ENCODE results near the gene MTTP. TPM values are rescaled to one million over a fixed set of nuclear protein-coding genes. Genes with fewer than 3 reads are reported as not detected.

The MTTP gene
- total RNA-seq, 5 donors from 2014 or later (not counting 1 experiment from before 2014, with no cell fraction given) = 0.19 to 0.75 (median 0.37) TPM; not detected in 1

- H3K27ac Mint-ChIP-seq = no peak overlapping the region
- Histone ChIP-seq H3K9me3 (no peaks in the 10 kb centered on the region), H3K27me3 (replicated peaks in 1 of 2; ENCODE audit: control insufficient read depth in 2 of 2, extremely low read depth in 1 of 2, insufficient read depth in 2 of 2, low read length in 1 of 2) (peaks cover 0 to 19% of the 10 kb centered on the region in 2 experiments), H3K36me3 (ENCODE audit: control insufficient read depth in 2 of 2, extremely low read depth in 1 of 2, insufficient read depth in 1 of 2, low read length in 1 of 2) (no peaks in the 10 kb centered on the region), H3K4me3 (ENCODE audit: control insufficient read depth in 1 of 2, extremely low read depth in 1 of 2, low read length in 1 of 2) (no peak overlapping the region), H3K27ac (ENCODE audit: low read length) (no peak overlapping the region), H3K4me1 (ENCODE audit: control insufficient read depth in 1 of 2, extremely low read depth in 1 of 2, insufficient read depth in 2 of 2, low read length in 2 of 2) (no peaks in the 10 kb centered on the region)
- no peaks in the 10 kb centered on the region for H3K36me3 Mint-ChIP-seq
- ATAC-seq (replicated peaks in 1 of 4) (no peak), DNase-seq (no peak)
- peaks cover 6 to 8% of the 10 kb centered on the region in 2 donors for H3K27me3 Mint-ChIP-seq
- ChIA-PET POLR2A (no interaction called here), CTCF (no interaction called here)
- no peaks in the 10 kb centered on the region for H3K4me1 Mint-ChIP-seq
- H3K9me3 Mint-ChIP-seq = no peaks in the 10 kb centered on the region
- no peak overlapping the region for H3K4me3 Mint-ChIP-seq
- WGBS (ENCODE audit: insufficient coverage) = 87% methylated on average over 9 of the region's 9 CpGs
Observed at GRCh38 chr4:99653916-99654315, 79.3 kb downstream of the MTTP start.

DNA sequence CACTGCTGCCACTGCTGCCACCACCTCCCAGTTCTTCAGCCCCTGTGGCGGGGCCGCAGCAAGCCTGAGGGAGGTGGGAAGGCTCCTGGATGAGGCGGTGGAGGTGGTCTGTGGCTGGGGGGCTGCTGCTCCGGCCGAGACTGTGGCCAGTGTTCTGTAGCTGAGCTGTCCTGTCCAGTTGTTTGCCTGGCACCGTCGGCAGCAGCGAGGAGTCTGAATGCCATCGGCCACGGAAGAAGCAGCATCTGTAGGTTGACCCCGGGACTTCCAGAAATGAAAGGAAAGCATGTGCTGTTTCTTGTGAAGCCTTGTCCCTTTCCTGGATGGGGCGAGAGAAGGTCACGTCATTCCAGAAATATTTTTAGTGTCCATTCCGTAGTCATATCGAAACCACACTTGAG lies 79.7 kb downstream of the MTTP start:
- 85% methylated on average over 11 of the region's 15 CpGs for WGBS (ENCODE audit: insufficient coverage)

GRCh38 chr4:99655308-99656081 lies 80.9 kb downstream of the MTTP start:
- Histone ChIP-seq H3K4me3 (ENCODE audit: control insufficient read depth in 1 of 2, extremely low read depth in 1 of 2, low read length in 1 of 2) (no peak overlapping the region), H3K27me3 (replicated peaks in 1 of 2; ENCODE audit: control insufficient read depth in 2 of 2, extremely low read depth in 1 of 2, insufficient read depth in 2 of 2, low read length in 1 of 2) (peaks cover 0 to 11% of the 10 kb centered on the region in 2 experiments), H3K36me3 (ENCODE audit: control insufficient read depth in 2 of 2, extremely low read depth in 1 of 2, insufficient read depth in 1 of 2, low read length in 1 of 2) (no peaks in the 10 kb centered on the region), H3K27ac (ENCODE audit: low read length) (no peak overlapping the region), H3K9me3 (no peaks in the 10 kb centered on the region), H3K4me1 (ENCODE audit: control insufficient read depth in 1 of 2, extremely low read depth in 1 of 2, insufficient read depth in 2 of 2, low read length in 2 of 2) (no peaks in the 10 kb centered on the region)
- Mint-ChIP-seq H3K4me3 (no peak overlapping the region), H3K4me1 (no peaks in the 10 kb centered on the region), H3K36me3 (no peaks in the 10 kb centered on the region), H3K27me3 (peaks cover 6 to 12% of the 10 kb centered on the region in 2 donors), H3K9me3 (no peaks in the 10 kb centered on the region), H3K27ac (no peak overlapping the region)
- POLR2A ChIA-PET = no interaction called here
- CTCF ChIA-PET = no interaction called here
- ATAC-seq (replicated peaks in 1 of 4) = no peak
- DNase-seq = no peak
- WGBS (ENCODE audit: insufficient coverage) = 80% methylated on average over 4 of the region's 9 CpGs

More for the DNA sequence above, 79.7 kb downstream of the MTTP start:
- peaks cover 6 to 12% of the 10 kb centered on the region in 2 donors for H3K27me3 Mint-ChIP-seq
- Histone ChIP-seq H3K27ac (ENCODE audit: low read length) (no peak overlapping the region), H3K4me3 (ENCODE audit: control insufficient read depth in 1 of 2, extremely low read depth in 1 of 2, low read length in 1 of 2) (no peak overlapping the region), H3K4me1 (ENCODE audit: control insufficient read depth in 1 of 2, extremely low read depth in 1 of 2, insufficient read depth in 2 of 2, low read length in 2 of 2) (no peaks in the 10 kb centered on the region), H3K9me3 (no peaks in the 10 kb centered on the region), H3K36me3 (ENCODE audit: control insufficient read depth in 2 of 2, extremely low read depth in 1 of 2, insufficient read depth in 1 of 2, low read length in 1 of 2) (no peaks in the 10 kb centered on the region), H3K27me3 (replicated peaks in 1 of 2; ENCODE audit: control insufficient read depth in 2 of 2, extremely low read depth in 1 of 2, insufficient read depth in 2 of 2, low read length in 1 of 2) (peaks cover 0 to 16% of the 10 kb centered on the region in 2 experiments)
- H3K4me1 Mint-ChIP-seq = no peaks in the 10 kb centered on the region
- no peak for ATAC-seq (replicated peaks in 1 of 4)
- no peaks in the 10 kb centered on the region for H3K9me3 Mint-ChIP-seq
- H3K4me3 Mint-ChIP-seq = no peak overlapping the region
- H3K36me3 Mint-ChIP-seq = no peaks in the 10 kb centered on the region
- no peak for DNase-seq
- no peak overlapping the region for H3K27ac Mint-ChIP-seq
- POLR2A ChIA-PET = no interaction called here
- CTCF ChIA-PET = no interaction called here

DNA sequence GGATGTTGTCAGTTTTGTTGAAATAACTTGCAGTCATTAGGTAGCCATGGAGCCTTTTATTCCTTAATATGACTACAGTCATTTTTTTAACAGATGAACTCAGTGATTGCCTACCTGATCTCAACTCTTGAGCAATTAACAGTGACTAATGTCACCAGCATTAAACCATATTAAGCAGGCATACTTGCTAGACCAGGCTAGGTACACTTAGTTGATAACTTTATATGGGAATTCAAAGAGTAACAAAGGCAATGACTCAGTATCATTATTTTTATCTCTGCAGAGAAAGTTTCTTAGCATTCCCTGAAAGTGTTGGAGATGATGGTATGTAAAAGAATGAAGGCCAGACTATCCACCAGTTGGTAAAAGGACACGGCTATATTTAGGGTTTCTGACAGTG lies 83.2 kb downstream of the MTTP start, which contains the start of gene C4orf54:
TSS of gene C4orf54 (minus strand) at position 31 of the 400 bp plus-strand sequence. CDS start 3,180 bp downstream, outside the sequence.
- ChIA-PET CTCF (no interaction called here), POLR2A (no interaction called here)
- no peaks in the 10 kb centered on the region for H3K9me3 ChIP-seq
- DNase-seq (no peak), ATAC-seq (replicated peaks in 1 of 4) (no peak)
- Mint-ChIP-seq H3K4me3 (no peak within 1 kb of the TSS), H3K27me3 (peaks cover 10 to 18% of the 10 kb centered on the region in 2 donors), H3K9me3 (no peaks in the 10 kb centered on the region), H3K27ac (no peak within 1 kb of the TSS), H3K4me1 (no peaks in the 10 kb centered on the region), H3K36me3 (no peaks in the 10 kb centered on the region)
- no peaks in the 10 kb centered on the region for H3K4me1 ChIP-seq (ENCODE audit: control insufficient read depth in 1 of 2, extremely low read depth in 1 of 2, insufficient read depth in 2 of 2, low read length in 2 of 2)
- H3K4me3 ChIP-seq (ENCODE audit: control insufficient read depth in 1 of 2, extremely low read depth in 1 of 2, low read length in 1 of 2) = no peak within 1 kb of the TSS
- peaks cover 0 to 10% of the 10 kb centered on the region in 2 experiments for H3K27me3 ChIP-seq (replicated peaks in 1 of 2; ENCODE audit: control insufficient read depth in 2 of 2, extremely low read depth in 1 of 2, insufficient read depth in 2 of 2, low read length in 1 of 2)
- H3K27ac ChIP-seq (ENCODE audit: low read length) = no peak within 1 kb of the TSS
- WGBS (ENCODE audit: insufficient coverage) = no CpG with 5 or more reads among the region's 1 CpG
- no peaks in the 10 kb centered on the region for H3K36me3 ChIP-seq (ENCODE audit: control insufficient read depth in 2 of 2, extremely low read depth in 1 of 2, insufficient read depth in 1 of 2, low read length in 1 of 2)

DNA sequence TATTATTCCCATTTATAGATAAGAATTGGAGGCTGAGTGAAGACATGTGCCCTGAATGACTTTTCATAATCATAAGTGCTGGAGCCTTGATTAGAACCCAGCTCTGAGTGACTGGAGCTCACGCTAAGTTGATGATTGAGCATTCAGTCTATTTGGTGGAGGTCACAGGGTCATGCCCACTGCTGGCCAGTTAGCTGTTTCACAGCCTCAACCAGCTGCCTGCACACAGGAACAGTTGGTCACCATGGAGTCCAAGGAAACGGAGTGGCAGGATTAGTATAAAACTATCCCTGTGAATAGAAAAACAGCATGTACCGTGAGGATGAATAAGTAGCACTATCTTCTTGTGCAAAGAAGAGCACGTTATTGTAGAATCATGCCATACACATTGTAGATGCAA lies 84.0 kb downstream of the MTTP start:
- Histone ChIP-seq H3K27me3 (replicated peaks in 1 of 2; ENCODE audit: control insufficient read depth in 2 of 2, extremely low read depth in 1 of 2, insufficient read depth in 2 of 2, low read length in 1 of 2) (peaks cover 0 to 6% of the 10 kb centered on the region in 2 experiments), H3K27ac (ENCODE audit: low read length) (no peak overlapping the region), H3K4me1 (ENCODE audit: control insufficient read depth in 1 of 2, extremely low read depth in 1 of 2, insufficient read depth in 2 of 2, low read length in 2 of 2) (no peaks in the 10 kb centered on the region), H3K4me3 (ENCODE audit: control insufficient read depth in 1 of 2, extremely low read depth in 1 of 2, low read length in 1 of 2) (no peak overlapping the region), H3K9me3 (no peaks in the 10 kb centered on the region), H3K36me3 (ENCODE audit: control insufficient read depth in 2 of 2, extremely low read depth in 1 of 2, insufficient read depth in 1 of 2, low read length in 1 of 2) (no peaks in the 10 kb centered on the region)
- no peak overlapping the region for H3K27ac Mint-ChIP-seq
- DNase-seq (no peak), ATAC-seq (replicated peaks in 1 of 4) (no peak)
- POLR2A ChIA-PET = no interaction called here
- H3K4me3 Mint-ChIP-seq = no peak overlapping the region
- 86% methylated on average over 4 of the region's 4 CpGs for WGBS (ENCODE audit: insufficient coverage)
- H3K36me3 Mint-ChIP-seq = no peaks in the 10 kb centered on the region
- CTCF ChIA-PET = no interaction called here
- H3K9me3 Mint-ChIP-seq = no peaks in the 10 kb centered on the region
- no peaks in the 10 kb centered on the region for H3K4me1 Mint-ChIP-seq
- H3K27me3 Mint-ChIP-seq = peaks cover 15 to 24% of the 10 kb centered on the region in 2 donors

DNA sequence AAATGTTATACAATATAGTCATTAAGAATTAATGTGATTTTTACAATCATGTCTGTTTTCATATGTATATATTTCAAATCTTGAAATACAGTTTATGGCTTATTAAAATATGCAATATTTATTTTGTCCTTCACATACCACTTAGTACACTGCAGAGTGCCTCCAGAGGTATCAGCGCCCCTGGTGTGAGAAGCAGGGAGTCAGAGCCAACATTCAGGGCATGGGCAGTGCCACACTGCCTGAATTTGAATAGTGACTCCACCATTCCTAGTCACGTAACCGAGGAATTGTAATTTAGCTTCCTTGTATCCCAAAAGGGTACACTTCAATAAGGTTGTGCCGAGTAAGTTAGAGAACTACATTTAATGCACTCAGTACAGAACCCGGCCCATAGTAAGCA lies 87.3 kb downstream of the MTTP start:
- H3K4me3 Mint-ChIP-seq = no peak overlapping the region
- DNase-seq (no peak), ATAC-seq (replicated peaks in 1 of 4) (no peak)
- no peaks in the 10 kb centered on the region for H3K36me3 ChIP-seq (ENCODE audit: control insufficient read depth in 2 of 2, extremely low read depth in 1 of 2, insufficient read depth in 1 of 2, low read length in 1 of 2)
- peaks cover 16 to 21% of the 10 kb centered on the region in 2 donors for H3K27me3 Mint-ChIP-seq
- H3K36me3 Mint-ChIP-seq = no peaks in the 10 kb centered on the region
- no peak overlapping the region for H3K27ac ChIP-seq (ENCODE audit: low read length)
- H3K4me1 Mint-ChIP-seq = no peaks in the 10 kb centered on the region
- H3K27me3 ChIP-seq (replicated peaks in 1 of 2; ENCODE audit: control insufficient read depth in 2 of 2, extremely low read depth in 1 of 2, insufficient read depth in 2 of 2, low read length in 1 of 2) = no peaks in the 10 kb centered on the region
- H3K4me1 ChIP-seq (ENCODE audit: control insufficient read depth in 1 of 2, extremely low read depth in 1 of 2, insufficient read depth in 2 of 2, low read length in 2 of 2) = no peaks in the 10 kb centered on the region
- POLR2A ChIA-PET = no interaction called here
- no peaks in the 10 kb centered on the region for H3K9me3 Mint-ChIP-seq
- CTCF ChIA-PET = interaction anchor here in 1 of 2 donors (0.6 kb wide), 1 partner anchor 278 kb away, joined by 3 read pairs; no protein-coding TSS in a partner anchor
- no CpG with 5 or more reads among the region's 5 CpGs for WGBS (ENCODE audit: insufficient coverage)
- no peak overlapping the region for H3K4me3 ChIP-seq (ENCODE audit: control insufficient read depth in 1 of 2, extremely low read depth in 1 of 2, low read length in 1 of 2)
- H3K27ac Mint-ChIP-seq = no peak overlapping the region
- H3K9me3 ChIP-seq = no peaks in the 10 kb centered on the region

Data from T-cell (primary cell).